GM19395 (cell line): ENCODE data around the gene C17orf113.
"Not testable (repeated sequence)": the region's sequence is repeated elsewhere in the genome, so short reads cannot be mapped to it uniquely, and the experiment has no call there.

ENCODE experiments used
- ATAC-seq: cut with Tn5 transposase; IDR thresholded peaks from one replicate; pipeline ENCODE4 v1.9.1; 2021; ENCODE audit warnings: mild to moderate bottlenecking, moderate library complexity; ENCODE audit not compliant: unreplicated experiment

Gene C17orf113

DNA sequence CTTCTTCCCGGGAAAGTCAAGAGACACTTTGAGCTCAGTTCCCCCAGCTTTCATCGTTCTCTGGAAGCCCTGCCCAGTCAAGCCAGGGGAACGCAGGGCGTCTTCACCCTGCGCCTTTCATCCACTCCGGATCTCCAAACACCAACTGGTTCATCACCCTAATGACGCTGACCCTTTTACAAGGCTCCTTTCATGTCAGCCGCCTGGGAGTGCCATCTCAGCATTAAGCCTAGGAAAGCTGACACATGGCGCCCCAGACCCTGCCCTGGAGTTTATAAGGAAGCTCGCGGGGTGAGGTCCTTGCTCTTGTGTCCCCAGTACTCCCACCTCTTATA is 32.6 kb downstream of the C17orf113 start:
- ATAC-seq, result no peak

DNA sequence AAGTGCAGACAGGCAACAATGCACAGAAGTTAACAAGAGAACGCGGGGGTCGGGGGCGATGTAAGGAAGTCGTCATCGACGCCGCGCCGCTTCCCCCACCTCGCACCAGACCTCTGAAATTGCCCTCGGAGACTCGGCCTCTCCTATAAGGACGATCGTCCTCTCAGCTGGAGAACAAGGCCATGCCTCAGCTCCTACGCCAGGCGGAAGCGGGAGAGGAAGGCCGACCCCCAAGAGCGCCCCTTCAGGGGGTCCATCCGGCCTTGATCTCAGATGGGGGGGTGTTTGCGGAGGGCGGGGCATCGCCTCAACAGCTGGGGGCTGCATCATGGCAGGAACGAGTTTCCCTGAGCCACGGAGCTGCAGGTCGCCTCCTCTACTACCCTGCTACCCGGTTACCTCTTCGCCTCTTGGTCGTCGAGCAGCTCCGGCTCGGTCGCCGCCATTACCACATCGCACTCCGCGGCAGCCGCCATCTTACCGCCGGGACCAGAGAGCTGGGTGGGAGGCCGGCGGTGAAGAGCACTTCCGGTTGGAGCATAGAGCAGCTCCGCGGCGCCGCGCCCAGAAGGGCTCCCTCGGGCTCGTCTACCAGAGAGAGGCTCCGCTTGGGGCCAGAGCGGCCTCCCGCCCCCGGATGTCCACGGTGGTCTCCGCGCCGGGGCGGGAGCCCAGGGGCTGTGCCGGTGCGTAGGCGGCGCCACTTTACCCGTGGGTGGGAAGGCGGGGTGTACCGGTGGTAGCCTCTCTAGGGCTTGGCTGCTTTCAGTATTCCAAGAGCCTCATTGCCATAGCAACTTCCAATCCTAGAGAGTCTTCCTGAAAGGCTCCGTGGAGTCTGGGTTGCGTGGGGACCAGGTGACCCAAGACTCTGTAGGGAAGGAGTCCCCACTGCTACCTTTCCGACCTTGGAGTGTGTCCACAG is 33.2 kb downstream of the C17orf113 start, which contains the start of gene DNAJC7:
Gene DNAJC7 (minus strand): TSS at position 499 of the 925 bp plus-strand sequence. CDS start 23 bp downstream, at position 476.
- peak; percentile 74 for ATAC-seq

DNA sequence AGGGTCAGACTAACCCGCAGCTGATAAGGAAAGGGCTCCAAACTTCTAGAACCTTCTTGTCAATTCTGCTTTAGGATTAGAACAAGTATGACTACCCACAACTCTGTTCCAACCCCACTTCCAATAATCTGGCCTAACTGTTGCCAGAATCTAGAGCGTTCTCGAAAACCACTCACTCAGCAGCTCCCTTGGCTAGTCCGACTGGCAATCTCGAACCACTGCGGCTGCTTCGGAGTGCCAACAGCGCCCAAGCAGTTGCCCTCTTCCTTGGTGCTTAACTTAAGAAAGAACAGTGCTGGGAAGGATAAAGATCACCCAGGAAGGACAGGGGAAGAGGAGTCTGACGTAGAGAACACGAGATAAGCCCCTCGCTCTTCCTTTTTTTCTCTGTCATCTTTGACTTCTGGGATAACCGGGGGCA is 34.0 kb downstream of the C17orf113 start:
- ATAC-seq, result no peak

DNA sequence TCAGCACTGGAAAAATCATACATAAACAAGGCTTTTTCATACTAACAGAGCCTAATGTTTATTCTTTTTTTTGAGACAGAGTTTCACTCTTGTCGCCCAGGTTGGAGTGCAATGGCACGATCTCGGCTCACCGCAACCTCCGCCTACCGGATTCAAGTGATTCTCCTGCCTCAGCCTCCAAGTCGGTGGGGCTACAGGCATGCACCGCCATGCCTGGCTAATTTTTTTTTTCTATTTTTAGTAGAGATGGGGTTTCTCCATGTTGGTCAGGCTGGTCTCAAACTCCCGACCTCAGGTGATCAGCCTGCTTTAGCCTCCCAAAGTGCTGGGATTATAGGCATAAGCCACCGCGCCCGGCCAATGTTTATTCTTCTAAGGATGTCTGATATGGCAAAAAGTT is 36.7 kb downstream of the C17orf113 start:
- not testable (repeated sequence) for ATAC-seq

DNA sequence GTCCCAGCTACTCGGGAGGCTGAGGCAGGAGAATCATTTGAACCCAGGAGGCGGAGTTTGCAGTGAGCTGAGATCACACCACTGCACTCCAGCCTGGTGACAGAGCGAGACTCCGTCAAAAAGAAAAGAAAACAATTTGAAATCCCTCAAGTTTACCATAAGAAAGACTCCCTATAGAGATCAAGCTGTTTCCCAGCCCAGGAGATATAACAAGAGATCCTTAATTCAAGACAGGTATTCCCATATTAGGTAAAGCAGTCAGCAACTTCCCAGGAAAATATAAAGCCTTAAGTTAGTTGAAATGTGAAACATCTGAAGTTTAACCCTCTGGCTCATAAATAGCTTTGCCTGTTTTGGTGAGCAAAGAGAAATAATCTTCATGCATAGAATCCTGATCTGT is 38.0 kb downstream of the C17orf113 start:
- ATAC-seq, result not testable (repeated sequence)

DNA sequence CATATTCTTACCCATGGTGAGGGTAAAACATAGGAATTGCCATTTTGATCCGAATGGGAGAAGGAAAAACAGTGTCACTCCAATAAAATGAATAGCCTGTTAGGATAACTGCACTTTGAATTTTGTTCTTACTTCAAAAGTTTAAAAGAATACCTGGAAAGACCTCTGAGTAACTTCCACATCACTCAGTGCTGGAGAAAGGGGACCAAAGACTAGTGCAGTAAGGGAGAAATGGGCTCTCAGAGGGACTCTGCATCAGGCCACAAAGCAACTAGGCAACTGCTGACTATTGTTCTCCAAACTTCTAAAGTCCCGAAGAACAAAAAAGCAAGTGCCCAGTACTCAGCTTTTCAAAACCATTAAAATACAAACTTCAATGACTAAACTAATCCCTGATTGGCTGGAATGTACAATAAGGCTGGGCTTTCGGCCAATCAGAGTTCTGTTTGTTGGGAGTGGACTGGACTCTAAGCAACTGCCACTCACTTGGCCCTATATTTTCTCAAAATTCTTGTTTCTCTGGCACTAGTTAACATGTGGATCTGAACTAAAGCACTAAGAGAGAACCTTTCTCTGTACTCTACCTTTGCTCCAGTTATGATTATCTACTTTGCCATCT is 39.4 kb downstream of the C17orf113 start:
- ATAC-seq, result no peak

DNA sequence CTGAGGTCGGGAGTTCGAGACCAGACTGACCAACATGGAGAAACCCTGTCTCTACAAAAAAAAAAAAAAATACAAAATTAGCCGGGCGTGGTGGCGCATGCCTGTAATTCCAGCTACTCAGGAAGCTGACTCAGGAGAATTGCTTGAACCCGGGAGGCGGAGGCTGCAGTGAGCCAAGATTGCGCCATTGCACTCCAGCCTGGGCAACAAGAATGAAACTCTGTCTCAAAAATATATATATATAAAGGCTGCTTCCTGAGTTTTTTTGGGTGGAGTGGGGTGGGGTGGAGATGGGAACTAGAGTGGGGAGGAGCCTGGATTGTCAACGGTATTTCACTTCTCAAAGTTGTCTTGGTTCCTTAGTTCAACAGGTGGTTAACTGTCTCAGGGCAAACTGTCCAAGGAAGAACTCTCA is 40.1 kb downstream of the C17orf113 start:
- ATAC-seq, result not testable (repeated sequence)

DNA sequence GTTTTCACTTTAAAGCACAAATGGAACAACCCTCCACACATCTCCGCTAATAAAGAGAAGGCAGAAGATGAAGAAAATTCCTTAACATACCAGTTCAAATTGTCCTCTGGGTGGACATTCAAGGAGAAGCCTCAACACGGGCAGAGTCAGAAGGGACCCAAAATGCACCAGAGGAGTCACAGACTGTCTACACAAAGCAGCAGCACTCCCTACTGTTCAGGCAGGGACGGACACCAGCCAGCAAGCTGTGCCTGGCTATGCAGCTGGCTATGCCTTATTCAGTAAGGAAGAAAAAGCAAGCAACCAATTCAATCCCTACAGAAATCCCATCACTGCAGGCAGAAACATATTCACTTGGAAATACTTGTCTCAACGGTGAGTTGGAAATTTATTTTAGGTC is 41.2 kb downstream of the C17orf113 start:
- ATAC-seq, result no peak

DNA sequence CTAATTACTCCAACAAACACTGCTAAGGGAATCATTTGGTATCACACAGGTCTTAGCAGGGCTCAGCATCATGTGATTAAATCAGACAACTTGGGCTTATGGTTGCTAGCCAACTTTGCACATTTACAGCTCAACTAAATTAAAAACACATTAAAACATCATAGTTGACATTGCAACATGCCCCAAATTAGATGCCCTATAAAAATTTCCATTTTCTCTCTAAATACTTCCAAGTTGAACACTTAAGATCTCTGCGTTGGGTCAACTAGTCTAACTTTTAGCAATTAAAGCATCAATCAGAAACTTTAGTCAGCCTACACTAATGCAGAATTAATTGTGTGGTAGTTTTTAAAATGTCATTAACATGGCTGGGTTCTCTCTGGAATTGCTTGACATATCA is 45.2 kb downstream of the C17orf113 start:
- ATAC-seq, result no peak

DNA sequence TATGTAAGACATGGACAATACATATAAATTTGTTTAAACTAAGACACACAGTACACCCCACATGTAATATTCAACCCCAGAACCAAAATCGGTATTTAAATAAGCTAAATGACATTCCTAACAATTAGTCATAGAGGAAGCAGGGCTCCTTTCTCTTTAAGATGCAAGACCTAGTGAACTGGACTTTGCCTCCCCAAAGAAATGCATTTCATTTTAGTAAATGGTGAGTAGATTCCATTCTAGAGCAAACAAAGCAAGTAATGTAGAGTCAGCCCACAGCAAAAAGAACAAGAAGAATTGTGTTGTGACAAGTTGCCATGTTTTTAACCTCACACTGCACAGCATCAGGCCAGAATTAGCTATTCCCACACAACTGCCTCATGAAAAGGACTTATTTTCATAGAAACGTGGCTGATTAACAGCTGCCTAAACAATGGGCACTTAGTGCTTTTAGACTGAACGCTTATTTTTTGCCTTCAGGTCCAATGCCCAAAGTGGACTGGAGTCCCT is 47.6 kb downstream of the C17orf113 start:
- ATAC-seq, result no peak

DNA sequence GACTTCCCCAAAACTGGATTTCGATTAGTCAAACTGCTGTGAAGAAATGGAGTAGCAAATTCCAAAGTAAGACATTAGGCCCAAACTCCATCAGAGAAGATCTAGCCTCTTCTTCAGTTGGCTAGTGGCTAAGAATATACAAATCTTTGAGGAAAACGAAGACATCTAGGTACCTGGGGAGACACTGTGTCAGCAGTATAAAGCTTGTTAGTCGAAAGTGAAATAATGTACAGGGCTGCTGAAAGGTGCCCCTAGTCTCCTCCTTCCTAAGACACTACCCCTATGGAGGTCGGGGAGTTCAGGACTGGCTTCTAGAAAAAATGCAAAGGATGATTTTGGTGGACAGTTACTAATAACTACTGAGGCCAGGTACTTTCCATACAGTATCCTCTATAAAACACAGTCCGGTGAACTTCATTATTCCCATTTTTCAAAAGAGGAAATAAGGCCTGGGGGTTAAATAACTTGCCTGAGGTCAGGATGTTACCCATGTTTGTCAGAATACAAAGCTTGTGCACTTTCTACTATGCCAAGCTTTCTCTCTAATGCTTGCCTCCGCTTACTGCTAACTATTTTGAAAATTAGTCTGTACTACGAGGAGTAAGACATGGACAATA is 48.1 kb downstream of the C17orf113 start:
- no peak for ATAC-seq

DNA sequence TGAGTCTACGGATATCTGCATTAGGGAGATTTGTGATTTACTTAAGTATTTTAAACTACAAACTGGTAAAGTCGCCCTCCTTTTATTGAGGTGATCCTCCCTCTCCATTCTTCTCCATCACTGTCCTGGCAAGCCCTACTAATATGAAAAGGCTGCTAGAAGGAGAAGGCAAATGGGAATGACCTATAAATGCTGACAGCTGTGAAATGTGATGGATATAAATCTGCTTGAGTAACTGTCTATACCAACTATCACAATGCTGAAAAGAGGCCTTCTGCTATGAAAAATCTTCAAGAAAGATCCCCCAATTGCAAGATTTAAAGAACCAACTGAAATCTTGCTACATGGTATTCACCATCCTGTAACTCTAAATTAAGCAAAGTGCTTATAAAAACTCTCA is 48.7 kb downstream of the C17orf113 start:
- ATAC-seq, result no peak

DNA sequence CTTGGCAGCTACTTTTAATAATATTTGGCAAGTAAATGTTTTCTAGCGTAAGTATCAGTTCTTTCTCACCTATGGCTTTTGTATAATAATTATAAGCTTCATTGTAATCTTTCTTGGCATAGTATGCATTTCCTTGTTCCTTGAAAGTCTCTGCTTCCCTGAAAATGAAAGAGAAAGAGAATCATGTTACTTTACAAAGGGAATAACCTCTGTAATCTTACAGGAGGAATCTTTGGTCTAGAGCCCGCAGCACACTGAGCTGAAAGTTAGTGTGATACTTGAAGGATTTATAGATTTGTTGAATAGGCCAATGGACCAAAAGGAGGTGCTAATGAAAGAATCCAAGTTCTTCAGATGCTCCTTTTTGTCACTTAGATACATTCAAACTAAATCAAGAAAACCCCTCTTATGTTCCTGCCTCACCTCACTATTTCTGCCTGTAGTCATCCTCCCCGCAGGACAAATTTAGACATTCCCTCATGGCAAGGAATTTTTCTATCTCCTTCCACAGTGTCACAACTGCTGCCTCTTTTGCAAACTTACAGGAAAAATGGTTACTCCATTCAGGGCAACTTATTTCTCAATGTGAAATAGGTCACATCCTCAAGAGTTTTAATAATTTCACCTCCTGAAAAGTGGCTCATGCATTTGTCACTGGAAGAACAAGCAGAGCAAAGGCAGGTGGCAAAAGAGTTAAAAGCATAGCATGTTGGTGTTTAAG is 49.8 kb downstream of the C17orf113 start:
- no peak for ATAC-seq

DNA sequence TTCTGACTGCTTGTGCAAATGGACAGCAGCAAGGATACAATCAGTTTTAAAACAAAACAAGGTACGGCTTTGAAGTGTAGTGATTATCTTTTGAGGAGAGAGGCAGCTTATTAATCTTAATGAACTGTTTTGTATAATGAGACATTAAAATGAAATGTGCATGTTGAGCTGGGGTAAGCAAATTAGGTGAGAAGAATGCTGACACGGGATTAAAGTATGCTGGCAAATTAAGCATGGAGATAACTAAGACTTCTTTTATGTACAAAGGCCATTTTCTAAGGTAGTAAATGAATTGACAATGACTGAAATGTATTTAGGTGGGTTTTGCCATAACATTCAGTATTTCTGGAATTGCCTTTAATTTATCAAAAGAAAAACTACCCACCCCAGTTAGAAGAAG is 51.9 kb downstream of the C17orf113 start:
- ATAC-seq, result no peak

DNA sequence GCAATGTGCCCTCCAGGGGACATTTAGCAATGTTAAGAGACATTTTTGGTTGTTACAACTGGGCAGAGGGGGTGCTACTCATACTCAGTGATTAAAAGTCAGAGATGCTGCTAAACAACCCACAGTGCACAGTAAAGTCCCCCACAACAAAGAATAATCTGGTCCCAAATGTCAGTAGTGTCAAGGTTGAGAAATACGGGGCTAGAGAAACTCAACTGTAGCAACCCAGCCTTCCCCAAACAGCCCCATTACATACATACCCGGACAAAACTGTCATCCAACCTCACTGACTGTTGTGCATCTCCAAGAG is 53.6 kb downstream of the C17orf113 start:
- ATAC-seq, result no peak

DNA sequence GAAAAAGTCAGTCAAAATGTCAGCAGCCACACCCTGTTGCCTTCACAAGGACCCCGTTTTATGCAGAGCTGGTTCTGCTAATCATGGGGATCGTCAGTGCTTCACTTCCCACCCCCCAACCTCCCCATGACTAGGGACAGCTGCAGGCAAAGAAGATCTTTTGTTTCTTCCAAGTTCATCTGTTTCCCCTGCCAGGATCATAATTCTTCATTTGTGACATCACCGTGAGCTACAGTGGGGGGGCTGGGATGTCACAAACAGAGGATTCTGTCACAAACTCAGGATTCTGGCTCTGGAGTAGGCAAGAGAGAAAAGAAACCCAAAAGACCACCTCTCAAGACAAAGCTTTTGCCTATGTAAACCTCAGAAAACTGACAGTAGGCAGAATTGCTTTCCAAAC is 57.8 kb downstream of the C17orf113 start:
- ATAC-seq, result no peak

DNA sequence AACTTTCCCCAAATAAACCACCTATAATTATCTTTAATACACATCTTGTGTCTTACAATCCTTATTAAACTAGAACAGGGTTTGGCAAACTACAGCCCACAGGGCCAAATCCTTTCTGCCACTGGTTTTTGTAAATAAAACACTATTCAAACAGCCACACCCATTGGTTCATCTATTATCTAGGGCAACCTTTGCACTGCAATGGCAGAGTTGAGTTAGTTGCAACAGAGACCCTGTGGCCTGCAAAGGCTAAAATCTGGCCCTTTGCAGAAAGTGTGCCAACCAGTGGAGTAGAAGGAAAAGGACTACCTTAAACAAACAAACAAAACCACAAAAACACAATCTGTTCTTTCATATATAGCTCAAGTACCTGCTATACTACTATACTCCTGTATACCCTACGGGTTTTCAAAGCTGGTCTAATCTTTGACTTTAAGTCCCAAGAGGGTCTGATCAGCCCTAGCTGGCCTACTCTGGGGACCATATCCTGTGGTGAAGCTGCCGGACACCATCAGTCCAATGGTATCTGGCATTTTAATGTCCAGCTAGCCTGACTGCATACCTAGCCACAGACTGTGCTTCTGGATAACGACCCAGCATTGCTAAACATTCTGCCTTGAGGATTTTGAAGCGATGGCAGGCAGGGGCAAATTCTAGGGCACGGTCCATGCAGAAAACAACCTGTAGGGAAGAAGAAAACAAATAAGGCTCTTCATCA is 60.5 kb downstream of the C17orf113 start:
- no peak for ATAC-seq

DNA sequence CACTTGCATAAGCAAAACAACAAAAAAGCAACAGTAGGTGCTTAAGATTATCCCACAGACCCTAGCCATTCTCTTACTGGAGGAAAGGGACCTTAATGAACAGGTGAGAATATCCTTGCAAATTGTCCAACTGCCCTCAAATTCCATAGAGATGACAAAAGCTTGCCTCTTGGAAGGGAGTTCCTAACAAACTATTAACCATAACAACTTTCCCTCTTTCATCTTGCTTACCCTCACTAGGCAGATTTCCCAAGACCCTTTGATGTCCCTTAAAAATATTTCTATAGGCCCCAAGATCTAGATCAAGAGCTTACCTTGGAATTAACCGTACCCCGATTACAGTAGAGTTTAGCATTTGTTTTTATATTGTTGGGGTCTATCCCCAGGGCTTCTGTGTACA is 62.0 kb downstream of the C17orf113 start:
- no peak for ATAC-seq
